ENCODE measurements around the gene ACSL4.
"Not testable (repeated sequence)": the region's sequence is repeated elsewhere in the genome, so short reads cannot be mapped to it uniquely, and the experiment has no call there.

The ACSL4 gene

DNA sequence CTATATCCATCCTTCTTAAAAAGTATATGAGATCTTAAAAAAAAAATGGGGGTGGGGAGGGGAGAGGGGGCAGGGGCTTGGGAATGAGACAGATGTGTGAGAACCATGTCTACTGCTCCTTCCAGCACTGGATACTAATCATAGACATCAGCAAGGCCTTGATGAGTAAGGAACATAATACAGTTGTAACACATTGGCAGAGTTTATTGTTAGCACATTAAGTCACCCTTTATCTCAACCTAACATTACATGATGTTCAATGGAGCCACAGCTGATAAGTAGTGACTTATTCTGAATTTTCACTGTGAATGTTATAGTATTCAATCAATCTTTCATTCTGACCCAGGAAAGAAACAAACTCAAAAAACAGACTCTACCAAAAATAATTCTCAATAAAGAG is 60.8 kb downstream of the ACSL4 start:
- DNase-seq (ENCODE audit: low read depth in 1 of 2, low spot score in 1 of 2): no peak

- DNase-seq (ENCODE audit: low read depth in 1 of 2, low spot score in 1 of 2): not testable (repeated sequence)
Measured at GRCh38 chrX:109671170-109671569, 61.9 kb downstream of the ACSL4 start.

- no peak for DNase-seq (ENCODE audit: low read depth in 1 of 2, low spot score in 1 of 2)
Measured at GRCh38 chrX:109667986-109668385, 65.1 kb downstream of the ACSL4 start.

DNA sequence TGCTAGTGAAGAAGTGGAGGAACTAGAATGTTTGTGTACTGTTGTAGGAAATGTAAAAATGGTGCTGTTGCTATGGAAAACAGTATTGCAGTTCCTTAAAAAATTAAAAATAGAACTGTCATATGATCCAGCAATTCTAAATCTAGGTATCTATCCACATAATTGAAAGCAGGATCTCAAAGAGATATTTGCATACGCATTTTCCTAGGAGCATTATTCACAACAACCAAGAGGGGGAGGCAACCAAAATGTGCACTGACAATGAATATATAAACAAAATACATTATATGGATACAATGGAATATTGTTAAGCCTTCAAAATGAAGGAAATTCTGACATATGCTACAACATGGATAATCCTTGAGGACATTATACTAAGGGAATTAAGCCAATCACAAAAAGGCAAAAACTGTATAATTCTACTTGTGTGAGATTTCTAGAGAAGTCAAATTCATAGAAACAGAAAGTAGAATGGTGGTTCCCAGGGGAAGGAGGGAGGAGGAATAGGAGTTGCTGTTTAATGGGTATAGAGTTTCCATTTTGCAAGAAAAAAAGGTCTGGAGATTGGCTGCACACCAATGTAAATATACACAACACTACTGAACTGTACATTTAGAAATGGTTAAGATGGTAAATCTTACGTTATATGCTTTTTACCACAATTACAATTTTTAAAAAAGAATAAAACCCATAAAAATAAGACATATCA is 72.5 kb downstream of the ACSL4 start:
- DNase-seq (ENCODE audit: low read depth in 1 of 2, low spot score in 1 of 2): no peak

DNA sequence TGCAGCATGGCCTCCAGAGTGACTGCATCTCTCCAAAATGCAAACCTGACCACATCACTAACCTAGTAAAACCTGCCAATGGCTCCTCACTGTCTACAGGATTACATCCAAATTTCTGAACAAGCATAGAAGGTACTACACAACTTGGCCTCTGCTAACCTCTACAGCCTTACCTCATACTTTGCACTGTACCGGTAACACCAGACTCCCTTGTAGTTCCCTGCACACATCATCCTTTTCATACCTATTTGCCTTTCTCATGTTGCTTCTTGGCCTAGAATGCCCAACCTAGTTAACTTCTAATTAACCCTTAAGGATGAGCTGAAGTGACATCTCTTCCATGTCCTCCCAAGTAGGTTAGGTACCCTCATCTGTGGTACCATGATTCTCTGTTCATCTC is 74.7 kb downstream of the ACSL4 start:
- DNase-seq (ENCODE audit: low read depth in 1 of 2, low spot score in 1 of 2): no peak

DNA sequence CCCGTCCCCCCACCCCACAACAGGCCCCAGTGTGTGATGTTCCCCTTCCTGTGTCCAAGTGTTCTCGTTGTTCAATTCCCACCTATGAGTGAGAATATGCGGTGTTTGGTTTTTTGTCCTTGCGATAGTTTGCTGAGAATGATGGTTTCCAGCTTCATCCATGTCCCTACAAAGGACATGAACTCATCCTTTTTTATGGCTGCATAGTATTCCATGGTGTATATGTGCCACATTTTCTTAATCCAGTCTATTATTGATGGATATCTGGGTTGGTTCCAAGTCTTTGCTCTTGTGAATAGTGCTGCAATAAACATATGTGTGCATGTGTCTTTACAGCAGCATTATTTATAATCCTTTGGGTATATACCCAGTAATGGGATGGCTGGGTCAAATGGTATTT is 75.7 kb downstream of the ACSL4 start:
- not testable (repeated sequence) for DNase-seq (ENCODE audit: low read depth in 1 of 2, low spot score in 1 of 2)

GRCh38 chrX:109656774-109657173 is 76.3 kb downstream of the ACSL4 start:
- no peak for DNase-seq (ENCODE audit: low read depth in 1 of 2, low spot score in 1 of 2)

- DNase-seq (ENCODE audit: low read depth in 1 of 2, low spot score in 1 of 2): no peak
Measured at GRCh38 chrX:109655502-109656201, 77.4 kb downstream of the ACSL4 start.

- DNase-seq (ENCODE audit: low read depth in 1 of 2, low spot score in 1 of 2): no peak
Measured at GRCh38 chrX:109654516-109655109, 78.4 kb downstream of the ACSL4 start.

- not testable (repeated sequence) for DNase-seq (ENCODE audit: low read depth in 1 of 2, low spot score in 1 of 2)
Measured at GRCh38 chrX:109644671-109645070, 88.4 kb downstream of the ACSL4 start.

DNA sequence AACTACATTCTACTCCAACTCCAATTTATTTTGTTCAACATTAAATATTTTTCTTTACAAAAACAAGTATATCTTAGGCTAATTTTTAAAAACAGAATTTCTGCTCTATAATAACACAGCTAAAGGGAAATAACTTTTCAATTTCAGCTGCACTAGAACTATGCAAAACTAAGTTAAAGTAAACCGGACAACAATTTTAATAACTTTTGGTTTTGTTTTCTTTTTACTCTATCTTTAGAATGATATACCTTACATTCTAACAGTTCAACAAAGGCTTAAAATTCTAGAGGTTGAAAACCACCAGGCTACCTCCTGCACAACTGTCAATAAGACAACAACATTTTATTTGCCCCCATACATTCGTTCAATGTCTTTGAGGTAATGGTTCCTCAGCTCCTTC is 89.4 kb downstream of the ACSL4 start:
- no peak for DNase-seq (ENCODE audit: low read depth in 1 of 2, low spot score in 1 of 2)

DNA sequence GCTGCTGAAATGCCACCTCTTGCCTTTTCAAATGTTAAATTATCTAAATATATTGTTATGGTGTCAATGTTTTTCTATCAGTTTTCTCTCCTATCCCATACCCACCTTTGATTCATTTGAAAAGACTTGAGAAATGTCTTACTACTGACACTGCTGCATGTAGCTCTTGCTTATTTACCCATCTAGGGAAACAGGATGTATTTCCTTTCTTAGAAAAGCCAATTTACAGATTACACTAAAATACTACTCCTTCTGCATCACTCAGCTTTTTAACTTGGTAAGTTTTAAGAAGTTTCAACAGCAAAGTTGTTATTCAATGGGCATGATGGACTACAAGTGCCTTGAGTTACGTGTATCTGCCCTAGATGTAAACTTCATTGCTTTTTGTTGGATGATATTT is 94.9 kb downstream of the ACSL4 start:
- no peak for DNase-seq (ENCODE audit: low read depth in 1 of 2, low spot score in 1 of 2)

- not testable (repeated sequence) for DNase-seq (ENCODE audit: low read depth in 1 of 2, low spot score in 1 of 2)
Measured at GRCh38 chrX:109637477-109637876, 95.6 kb downstream of the ACSL4 start.

DNA sequence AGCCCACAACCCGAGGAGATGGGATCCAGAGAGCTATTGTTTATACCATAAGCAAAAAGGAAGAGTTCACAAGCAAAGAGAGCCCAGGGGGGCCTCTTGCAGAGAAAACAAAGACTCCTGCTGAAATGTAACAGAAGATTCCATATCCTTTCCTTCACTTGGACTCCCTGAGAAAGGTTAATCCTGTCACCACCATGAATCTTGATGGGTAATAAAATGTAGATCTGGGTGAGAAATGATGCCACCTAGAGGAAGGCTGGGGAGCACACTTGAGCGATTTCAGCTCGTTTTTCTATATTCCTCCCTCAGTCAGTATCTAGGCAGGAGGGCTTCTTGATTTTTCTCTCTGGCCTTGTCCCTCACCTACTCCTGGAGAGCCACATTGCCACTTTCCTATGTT is 97.9 kb downstream of the ACSL4 start:
- no peak for DNase-seq (ENCODE audit: low read depth in 1 of 2, low spot score in 1 of 2)

DNA sequence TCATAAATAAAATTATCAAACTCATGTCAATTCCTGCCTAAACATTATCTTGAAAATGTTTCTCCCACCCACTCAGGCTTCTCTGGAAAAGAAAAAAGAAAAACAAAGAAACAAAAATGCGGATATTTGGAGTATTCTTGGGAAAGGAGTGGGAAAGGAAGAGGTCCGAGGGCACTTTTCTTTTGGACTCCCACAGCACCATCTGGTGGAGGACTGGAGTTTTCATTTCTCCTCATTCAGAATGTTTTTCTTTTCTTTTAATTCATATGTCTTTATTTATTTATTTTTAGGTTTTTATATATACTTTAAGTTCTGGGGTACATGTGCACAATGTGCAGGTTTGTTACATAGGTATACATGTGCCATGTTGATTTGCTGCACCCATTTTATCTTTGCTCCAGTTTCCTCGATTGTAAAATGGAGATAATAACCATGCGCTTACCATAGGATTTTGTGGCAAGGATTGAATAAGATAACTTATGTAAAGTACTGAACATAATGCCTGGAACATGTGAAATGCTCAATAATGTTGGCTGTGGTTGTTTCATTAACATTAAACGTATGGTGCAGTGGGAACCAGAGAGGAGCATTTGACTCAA is 100.1 kb downstream of the ACSL4 start:
- no peak for DNase-seq (ENCODE audit: low read depth in 1 of 2, low spot score in 1 of 2)

DNA sequence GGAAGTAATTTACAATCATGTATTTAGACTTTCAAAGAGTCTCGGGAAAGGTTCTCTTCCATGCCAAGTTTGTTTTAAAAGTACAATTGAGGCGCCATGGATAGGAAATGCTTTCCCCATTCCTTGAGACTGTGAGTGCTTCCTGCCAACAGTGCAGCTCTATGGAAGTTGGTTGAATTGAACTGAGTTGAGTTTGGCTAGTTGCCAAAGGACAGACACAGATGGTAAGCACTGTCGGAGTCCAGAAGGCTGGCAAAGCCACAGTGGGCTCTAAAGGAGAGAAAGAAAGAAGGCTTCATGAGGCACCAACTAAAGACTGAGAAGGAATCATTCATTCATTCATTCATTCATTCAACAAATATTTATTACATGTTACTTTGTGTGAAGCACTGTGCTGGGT is 103.7 kb downstream of the ACSL4 start:
- DNase-seq (ENCODE audit: low read depth in 1 of 2, low spot score in 1 of 2): no peak

GRCh38 chrX:109626637-109627036 is 106.4 kb downstream of the ACSL4 start:
- DNase-seq (ENCODE audit: low read depth in 1 of 2, low spot score in 1 of 2): no peak

DNA sequence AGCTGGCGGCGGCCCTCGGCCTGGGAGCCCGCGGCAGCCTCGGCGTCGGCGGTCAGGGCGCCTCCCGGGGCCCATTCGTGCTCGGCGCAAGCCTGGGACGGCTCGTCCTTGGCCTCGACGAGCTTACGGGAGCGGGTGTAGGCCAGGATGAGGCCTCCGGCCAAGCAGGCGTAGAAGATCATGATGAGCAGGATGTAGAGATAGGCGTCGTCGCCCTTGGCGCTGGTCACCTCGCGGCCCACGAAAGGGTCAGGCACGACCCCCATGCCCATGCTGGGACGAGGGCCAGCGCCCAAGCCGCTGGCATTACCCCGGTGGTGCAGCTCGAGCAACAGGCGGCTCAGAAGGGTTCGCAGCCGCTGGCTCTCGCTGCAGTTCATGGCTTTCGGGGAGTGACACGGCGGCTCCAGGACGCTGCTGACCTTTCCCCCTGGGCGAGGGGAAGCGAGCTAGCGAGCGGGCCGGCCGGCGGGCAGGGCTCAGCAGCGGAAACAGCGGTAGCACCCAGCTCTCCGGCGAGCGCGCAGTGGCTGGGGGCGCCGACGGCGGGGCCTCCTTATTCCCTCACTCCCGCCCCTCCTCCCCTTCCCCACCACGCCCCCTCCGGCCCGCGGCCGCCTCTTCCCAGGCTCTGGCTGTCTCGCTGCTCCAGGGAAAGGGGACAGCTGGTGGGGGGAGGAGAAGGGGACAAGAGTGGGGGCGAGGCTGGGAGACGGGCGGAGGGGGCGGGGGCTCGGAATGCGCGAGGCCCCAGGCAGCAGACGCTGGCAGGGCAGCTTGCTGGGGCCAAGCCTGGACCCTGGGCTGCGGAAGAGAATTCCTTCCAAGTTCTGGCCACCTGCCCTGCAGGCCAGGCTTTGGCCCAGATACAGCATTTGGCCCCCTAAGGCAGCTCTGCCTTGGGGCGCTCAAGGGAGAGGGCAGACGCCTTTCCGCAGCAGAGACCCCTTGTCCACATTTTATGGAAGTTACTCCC is 108.1 kb downstream of the ACSL4 start, which contains the start of gene KCNE5:
Gene KCNE5 (minus strand): TSS at position 532 of the 976 bp plus-strand sequence. CDS start 152 bp downstream, at position 380.
- no peak for DNase-seq (ENCODE audit: low read depth in 1 of 2, low spot score in 1 of 2)

DNA sequence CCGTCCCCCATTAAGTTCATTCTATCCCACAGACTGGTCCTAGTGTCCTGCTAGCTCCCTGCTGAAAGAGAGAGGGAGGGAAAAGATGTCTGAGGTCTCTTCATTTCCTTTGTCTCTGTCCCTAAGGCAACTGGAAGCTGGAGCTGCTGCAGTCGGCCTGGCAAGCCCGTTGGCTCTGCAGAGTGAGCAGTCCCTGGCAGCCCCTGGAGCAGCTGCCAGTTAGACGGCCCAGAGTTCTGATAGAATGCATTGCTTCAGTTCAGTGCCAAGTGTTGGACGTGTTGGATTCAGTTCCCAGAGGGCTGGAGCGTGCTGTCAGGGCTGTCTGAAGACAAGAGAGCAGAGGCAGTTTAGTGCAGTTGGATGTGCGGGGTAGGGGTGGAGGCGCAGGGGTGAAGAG is 109.1 kb downstream of the ACSL4 start:
- DNase-seq (ENCODE audit: low read depth in 1 of 2, low spot score in 1 of 2): no peak

- no peak for DNase-seq (ENCODE audit: low read depth in 1 of 2, low spot score in 1 of 2)
Measured at GRCh38 chrX:109622270-109622669, 110.8 kb downstream of the ACSL4 start.

DNA sequence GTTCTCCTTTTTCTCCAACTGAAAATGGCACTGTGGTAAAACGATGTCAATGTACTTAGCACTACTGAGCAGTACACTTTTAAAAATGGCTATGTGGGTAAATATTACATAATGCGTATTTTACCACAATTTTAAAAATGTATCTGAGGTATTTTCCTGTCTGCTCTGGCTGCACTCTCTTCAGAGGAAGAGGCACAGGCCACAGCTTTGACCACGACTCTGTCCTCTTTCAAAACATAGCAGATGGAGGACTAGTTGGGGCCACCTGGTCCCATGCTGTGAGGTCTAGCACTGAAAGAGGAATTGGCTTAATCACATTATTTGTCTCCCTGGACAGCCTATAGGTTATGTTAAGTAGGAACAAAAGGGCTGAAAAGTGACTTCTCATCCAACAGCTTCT is 113.3 kb downstream of the ACSL4 start:
- DNase-seq (ENCODE audit: low read depth in 1 of 2, low spot score in 1 of 2): no peak

Data from activated T-helper 1 cell treated with anti-CD3 and anti-CD28 coated beads, Interleukin-2, amount 50 U/mL, for 16 hours (primary cell).